Right forelimb (tissue), 1 donor: ENCODE results near the gene SPATA21.

Experiments used
- DNase-seq: peaks from one replicate; pipeline ENCODE4 v3.0.0-alpha.2; 2018

The SPATA21 gene

GRCh38 chr1:16418823-16419425, 18.3 kb downstream of the SPATA21 start:
- no peak for DNase-seq

- DNase-seq, result no peak
Observed at GRCh38 chr1:16413191-16413590, 24.0 kb downstream of the SPATA21 start.

- DNase-seq, result no peak
Observed at GRCh38 chr1:16410803-16411202, 26.4 kb downstream of the SPATA21 start.

DNA sequence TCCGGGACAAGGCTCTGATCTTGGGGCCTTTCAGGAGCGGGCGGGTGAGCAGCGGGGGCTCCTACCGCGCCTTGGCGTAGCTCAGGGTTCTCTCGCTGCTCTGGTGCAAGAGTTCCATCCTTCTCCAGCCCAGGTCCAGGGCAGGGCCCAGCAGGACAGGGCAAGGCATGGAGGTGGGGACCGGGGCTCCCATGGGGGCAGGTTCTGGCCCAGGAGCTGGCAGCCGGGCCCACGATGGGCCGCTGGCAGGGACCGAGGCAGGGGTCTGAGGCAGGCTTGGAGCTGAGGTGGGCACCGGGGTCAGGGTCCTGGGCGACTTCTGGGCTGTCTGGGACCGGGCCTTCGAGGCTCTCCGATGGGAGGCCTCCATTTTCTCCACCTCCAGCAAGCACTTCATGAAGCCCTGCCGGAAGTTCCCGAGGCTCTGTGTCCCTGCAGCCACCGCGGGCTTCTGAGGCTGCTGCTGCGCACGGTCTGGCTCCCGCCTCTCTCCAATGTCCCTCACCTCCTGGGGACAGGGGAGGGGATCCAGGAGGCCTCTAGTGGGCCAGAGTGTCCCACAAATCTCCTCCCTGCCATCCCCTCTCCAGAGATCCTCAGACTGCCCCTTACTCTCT, 27.6 kb downstream of the SPATA21 start:
- DNase-seq, result no peak

DNA sequence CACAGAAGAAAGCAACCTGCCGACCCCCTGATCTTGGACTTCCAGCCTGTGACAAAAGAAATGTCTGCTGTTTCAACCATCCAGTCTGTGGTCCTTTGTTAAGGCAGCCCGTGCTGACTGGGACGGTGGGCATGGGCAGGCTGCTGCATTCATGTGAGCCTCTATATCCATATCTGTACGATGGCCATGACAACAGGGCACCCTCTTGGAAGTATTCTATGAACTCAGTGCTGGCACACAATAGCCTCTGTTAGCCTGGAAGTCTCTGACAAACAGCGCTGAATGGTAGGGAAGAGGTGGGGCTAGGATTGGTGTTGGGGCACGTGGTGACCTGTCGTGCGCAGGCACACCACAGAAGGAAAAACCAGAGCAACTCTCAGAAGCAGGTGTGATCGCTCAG, 30.4 kb downstream of the SPATA21 start:
- DNase-seq, result no peak

- DNase-seq, result no peak
Observed at GRCh38 chr1:16405441-16405840, 31.8 kb downstream of the SPATA21 start.

- no peak for DNase-seq
Observed at GRCh38 chr1:16402742-16403141, 34.5 kb downstream of the SPATA21 start.

DNA sequence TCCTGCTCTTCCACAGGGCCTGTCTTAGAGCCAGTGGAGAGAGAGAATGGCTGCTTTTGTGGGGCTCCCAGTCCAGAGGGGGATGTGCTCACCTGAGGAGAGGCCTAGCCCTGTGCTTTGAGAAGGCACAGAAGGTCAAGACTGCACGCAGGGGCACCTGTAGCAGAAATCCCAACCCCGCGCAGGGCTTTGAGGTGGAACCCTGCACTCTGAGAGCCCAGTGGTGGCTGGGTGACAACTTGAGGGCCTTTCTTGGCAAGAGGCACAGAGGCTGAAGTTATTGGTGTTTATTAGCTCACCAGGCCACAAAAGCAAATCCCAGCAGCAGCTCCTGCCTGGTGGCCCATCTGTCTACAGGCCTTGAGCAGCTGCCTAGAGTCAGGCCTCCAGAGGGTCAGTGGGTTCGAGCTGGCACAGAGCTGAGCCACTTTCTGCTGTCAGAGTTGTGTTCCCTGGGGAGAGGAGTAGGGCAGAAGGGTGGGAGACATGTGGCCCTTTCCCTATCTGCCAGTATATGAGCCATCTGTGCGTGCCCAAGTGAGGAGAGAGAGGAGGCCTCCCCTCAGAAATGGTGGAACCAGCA, 38.8 kb downstream of the SPATA21 start:
- no peak for DNase-seq

DNA sequence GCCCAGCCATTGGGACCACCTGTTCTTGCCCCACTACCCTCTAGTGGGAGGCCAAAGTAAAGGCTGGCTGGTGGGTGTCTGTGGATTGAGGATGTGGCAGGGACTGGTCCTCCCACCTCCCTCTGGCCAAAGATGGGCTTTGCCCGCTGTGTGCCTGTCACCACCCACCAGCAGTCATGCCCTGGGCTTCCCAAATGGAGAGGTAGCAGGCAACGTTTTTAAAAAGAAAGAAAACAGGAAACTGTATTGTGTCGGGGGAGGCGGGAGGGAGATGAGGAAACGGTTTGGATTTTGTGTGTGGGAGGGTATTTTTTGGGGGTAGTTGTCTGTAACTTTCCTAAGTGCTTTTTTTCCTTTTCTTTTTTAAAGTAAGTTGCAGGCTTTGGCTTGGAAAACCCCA, 40.1 kb downstream of the SPATA21 start:
- DNase-seq, result no peak

- no peak for DNase-seq
Observed at GRCh38 chr1:16396591-16396990, 40.6 kb downstream of the SPATA21 start.

GRCh38 chr1:16394977-16395376, 42.2 kb downstream of the SPATA21 start:
- no peak for DNase-seq

- no peak for DNase-seq
Observed at GRCh38 chr1:16393570-16394521, 43.4 kb downstream of the SPATA21 start.

- DNase-seq, result no peak
Observed at GRCh38 chr1:16392740-16393569, 44.3 kb downstream of the SPATA21 start.

DNA sequence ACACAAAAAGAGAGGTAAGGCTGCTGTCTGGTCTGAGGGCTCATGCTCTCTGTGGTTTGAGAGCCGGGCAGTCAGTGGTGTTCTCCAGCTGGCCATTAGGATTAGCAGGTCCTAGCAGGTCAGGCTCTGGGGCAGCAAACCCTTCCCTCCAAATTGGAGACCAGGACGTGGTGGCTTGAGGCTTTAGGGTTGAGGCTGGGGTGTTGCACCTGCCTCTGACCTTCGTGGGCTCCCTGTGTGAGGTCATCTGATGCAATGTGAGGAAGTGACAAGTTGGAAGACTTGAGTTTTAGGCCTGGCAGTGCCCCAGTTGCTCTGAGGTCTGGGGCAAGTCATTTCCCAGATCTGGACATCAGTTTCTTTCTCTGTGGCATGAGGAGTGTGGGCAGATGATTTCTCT, 45.8 kb downstream of the SPATA21 start:
- DNase-seq, result no peak

DNA sequence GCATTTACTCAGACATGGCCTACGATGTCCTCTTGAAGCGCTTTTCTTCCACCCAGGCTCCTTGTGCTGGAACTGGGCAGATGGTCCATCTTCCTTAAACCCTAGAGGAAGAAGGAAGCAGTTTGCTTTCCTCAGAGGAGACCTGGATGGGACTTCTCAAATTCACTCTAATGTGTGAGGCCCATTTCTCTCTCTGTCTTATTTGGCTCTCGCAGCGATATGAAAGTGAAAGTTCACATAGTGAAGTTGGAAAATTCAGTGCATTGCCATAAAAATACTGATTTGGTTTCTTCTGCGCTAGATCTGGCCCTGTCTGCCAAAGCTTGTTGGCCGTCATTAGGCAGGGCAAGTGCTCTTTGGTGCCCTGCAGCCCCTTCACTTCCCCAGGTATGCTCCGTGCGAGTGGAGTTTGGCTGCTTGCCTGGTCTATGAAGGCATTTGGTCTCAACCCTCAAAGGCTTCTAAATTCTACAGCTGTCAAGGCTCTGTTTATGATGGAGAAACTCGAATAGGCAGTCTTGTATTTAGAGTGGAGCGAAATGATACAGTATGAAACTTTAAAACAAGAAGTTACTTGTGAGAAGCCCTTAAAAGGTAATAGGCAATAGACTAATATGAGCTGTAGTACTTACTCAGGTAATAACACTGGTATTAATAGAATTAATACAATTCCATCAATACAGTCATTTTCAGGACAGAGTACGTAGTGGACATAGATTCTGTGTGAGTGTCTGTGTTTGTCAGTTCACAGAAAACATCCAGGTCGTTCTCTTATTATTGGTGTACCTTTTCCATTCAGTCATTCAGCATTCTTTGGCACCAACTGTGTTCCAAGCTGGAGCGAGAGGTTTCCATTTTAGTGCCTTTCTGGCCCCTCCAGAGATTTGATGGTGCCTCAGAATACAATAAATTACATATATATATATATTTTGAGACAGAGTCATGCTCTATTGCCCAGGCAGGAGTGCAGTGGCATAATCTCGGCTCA, 49.7 kb downstream of the SPATA21 start:
- DNase-seq, result peak; percentile 57

DNA sequence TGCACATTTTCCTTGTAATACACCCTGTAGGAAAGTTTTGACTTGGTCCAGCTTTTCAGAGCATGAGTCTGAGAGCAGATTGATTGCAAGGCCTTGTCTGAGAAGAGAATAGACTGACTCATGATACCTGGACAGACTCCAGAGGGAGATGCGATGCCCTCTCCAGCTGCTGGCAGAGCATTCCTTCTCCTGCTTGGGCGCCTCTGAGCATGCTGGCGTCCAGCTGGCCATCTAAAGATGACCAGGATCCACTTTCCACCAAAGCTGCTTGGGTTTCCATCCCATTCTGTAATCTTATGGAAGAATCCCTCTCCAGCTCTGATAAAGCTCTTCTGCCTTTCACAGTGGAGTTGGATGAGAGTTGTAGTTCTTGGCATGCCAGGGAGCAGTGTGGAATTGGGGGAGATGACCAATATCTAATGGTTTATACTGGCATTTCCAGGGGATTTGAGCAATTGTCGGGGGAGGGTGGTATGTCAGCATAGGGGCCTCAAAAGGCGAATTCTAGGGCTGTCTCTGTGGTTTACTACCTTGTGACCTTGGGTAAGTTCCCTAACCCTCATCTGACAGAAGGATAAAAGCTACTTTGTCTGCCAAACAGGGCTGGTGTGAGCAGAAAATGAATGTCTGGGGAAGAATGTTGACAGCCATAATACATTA, 50.6 kb downstream of the SPATA21 start:
- DNase-seq, result no peak

GRCh38 chr1:16385659-16386453, 51.4 kb downstream of the SPATA21 start:
- DNase-seq, result no peak

- no peak for DNase-seq
Observed at GRCh38 chr1:16383888-16384287, 53.3 kb downstream of the SPATA21 start.

DNA sequence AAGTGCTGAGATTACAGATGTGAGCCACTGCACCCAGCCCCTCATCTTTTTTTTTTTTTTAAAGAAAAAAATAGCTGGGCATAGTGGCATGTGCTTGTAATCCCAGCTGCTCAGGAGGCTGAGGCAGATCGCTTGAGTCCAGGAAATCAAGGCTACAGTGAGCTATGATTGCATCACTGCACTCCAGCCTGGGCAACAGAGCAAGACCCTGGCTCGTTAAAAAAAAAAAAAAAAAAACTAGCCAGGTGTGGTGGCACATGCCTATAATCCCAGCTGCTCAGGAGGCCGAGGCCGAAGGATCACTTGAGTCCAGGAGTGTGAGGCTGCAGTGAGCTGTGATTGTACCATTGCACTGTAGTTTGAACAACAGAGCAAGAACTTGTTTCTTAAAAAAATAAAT, 56.4 kb downstream of the SPATA21 start:
- DNase-seq, result no peak

- DNase-seq, result no peak
Observed at GRCh38 chr1:16378443-16378842, 58.8 kb downstream of the SPATA21 start.
